GM23338 (cell line): ENCODE data around the gene IKBIP. TPM values are rescaled to one million over a fixed set of nuclear protein-coding genes. Genes with fewer than 3 reads are reported as not detected.

Experiments used
- ATAC-seq: fragments of 200-7000 bp; cut with Tn5 transposase; 3 replicates; pipeline ENCODE4 v1.9.1; 2020
- DNase-seq: peaks from one replicate; pipeline ENCODE4 v3.0.0-alpha.2; 2015; ENCODE audit warnings: low spot score
- H2AFZ ChIP-seq: fragments of 200-600 bp; sonication (generic); 2 replicates; pipeline ENCODE4 v1.8.0; 2016; ENCODE audit warnings: antibody characterized with exemption, mild to moderate bottlenecking, moderate library complexity
- H3F3A ChIP-seq: fragments of 200-600 bp; sonication (generic); replicated peaks from 2 replicates; pipeline ENCODE4 v1.8.0; 2017; ENCODE audit warnings: antibody characterized with exemption, mixed run types, low read depth
- H3K27ac ChIP-seq: fragments of 200-600 bp; sonication (generic); 2 replicates; pipeline ENCODE4 v1.6.1; 2016; ENCODE audit warnings: low read depth
- H3K27me3 ChIP-seq: fragments of 200-600 bp; sonication (generic); 2 replicates; pipeline ENCODE4 v1.8.0; 2016; ENCODE audit warnings: mild to moderate bottlenecking, mixed run types, moderate library complexity; ENCODE audit not compliant: insufficient read depth
- H3K36me3 ChIP-seq: fragments of 200-600 bp; sonication (generic); 2 replicates; pipeline ENCODE4 v1.8.0; 2016; ENCODE audit warnings: mild to moderate bottlenecking; ENCODE audit not compliant: insufficient read depth
- H3K4me1 ChIP-seq: fragments of 200-600 bp; sonication (generic); 2 replicates; pipeline ENCODE4 v1.8.0; 2016; ENCODE audit warnings: mild to moderate bottlenecking, moderate library complexity; ENCODE audit not compliant: insufficient read depth
- H3K4me2 ChIP-seq: fragments of 200-600 bp; sonication (generic); 2 replicates; pipeline ENCODE4 v1.7.1; 2017; ENCODE audit warnings: mixed run types
- H3K4me3 ChIP-seq: fragments of 200-600 bp; sonication (generic); 2 replicates; pipeline ENCODE4 v1.6.1; 2016; ENCODE audit warnings: mixed run types
- H3K79me2 ChIP-seq: fragments of 200-600 bp; sonication (generic); replicated peaks from 2 replicates; pipeline ENCODE4 v1.8.0; 2017; ENCODE audit warnings: mild to moderate bottlenecking; ENCODE audit not compliant: insufficient read depth
- H3K9me2 ChIP-seq: fragments of 200-600 bp; sonication (generic); 2 replicates; pipeline ENCODE4 v1.8.0; 2017; ENCODE audit not compliant: insufficient read depth
- H4K20me1 ChIP-seq: fragments of 200-600 bp; sonication (generic); replicated peaks from 2 replicates; pipeline ENCODE4 v1.8.0; 2017; ENCODE audit warnings: mild to moderate bottlenecking; ENCODE audit not compliant: insufficient read depth
- H3K27ac Mint-ChIP-seq: 2 replicates; pipeline ENCODE4 v1.8.0; 2020; ENCODE audit warnings: inconsistent platforms, mild to moderate bottlenecking, moderate library complexity, mixed read lengths
- H3K27me3 Mint-ChIP-seq: 3 replicates; pipeline ENCODE4 v1.8.0; 2022; ENCODE audit warnings: low read depth, mild to moderate bottlenecking, moderate library complexity, mixed read lengths, inconsistent platforms; ENCODE audit not compliant: insufficient read depth, poor library complexity
- H3K36me3 Mint-ChIP-seq: 3 replicates; pipeline ENCODE4 v1.8.0; 2021; ENCODE audit warnings: low read depth, mild to moderate bottlenecking, inconsistent platforms, moderate library complexity, mixed read lengths
- H3K4me1 Mint-ChIP-seq: 3 replicates; pipeline ENCODE4 v1.8.0; 2020; ENCODE audit warnings: mild to moderate bottlenecking, inconsistent platforms, mixed read lengths
- H3K4me3 Mint-ChIP-seq: 3 replicates; pipeline ENCODE4 v1.8.0; 2021; ENCODE audit warnings: moderate library complexity, mild to moderate bottlenecking, inconsistent platforms, mixed read lengths
- H3K9me3 Mint-ChIP-seq: 3 replicates; pipeline ENCODE4 v1.8.0; 2020; ENCODE audit warnings: moderate library complexity, mild to moderate bottlenecking, inconsistent platforms, mixed read lengths
- CREB1 ChIP-seq: fragments of 250-450 bp; sonication (Bioruptor Pico); IDR thresholded peaks from 2 replicates; pipeline ENCODE4 v1.5.0; 2020; ENCODE audit warnings: low read depth, mild to moderate bottlenecking, moderate library complexity
- EZH2 ChIP-seq: fragments of 200-600 bp; sonication (generic); IDR thresholded peaks from one replicate; pipeline ENCODE4 v1.8.0; 2017; ENCODE audit warnings: antibody characterized with exemption, mild to moderate bottlenecking, low read depth; ENCODE audit not compliant: unreplicated experiment
- STAT1 ChIP-seq: IDR thresholded peaks from one replicate; pipeline ENCODE4 v1.6.1; 2016; ENCODE audit warnings: antibody characterized with exemption; ENCODE audit not compliant: unreplicated experiment
- ZNF331 ChIP-seq: fragments of 250-450 bp; sonication (Bioruptor Pico); IDR thresholded peaks from 2 replicates; pipeline ENCODE4 v1.5.0; 2020; ENCODE audit warnings: low read depth, mild to moderate bottlenecking, moderate library complexity
- polyA plus RNA-seq: library from polyadenylated mRNA; unstranded; fragments of >200 nt; fragmentation: Nextera tagmentation; extraction: Ambion mirVana; gene quantifications from 2 replicates; pipeline ENCODE4 v1.2.1, GENCODE V29; 2016
- total RNA-seq: library from RNA; depleted of rRNA; stranded (reverse); fragments of >200 nt; shearing (Covaris generic); gene quantifications from 2 replicates; pipeline ENCODE4 v1.2.3, GENCODE V29; 2014
- TF ChIP-seq, protein P1 (sequence below): fragments of 250-450 bp; sonication (Bioruptor Pico); IDR thresholded peaks from 2 replicates; pipeline ENCODE4 v1.5.0; 2020; ENCODE audit warnings: mild to moderate bottlenecking, moderate library complexity
- TF ChIP-seq, protein P2 (sequence below), 2 experiments: fragments of 200-600 bp in 1 of 2; sonication (generic) in 1 of 2; conservative IDR thresholded peaks; 2 replicates each; pipeline versions ENCODE4 v1.5.1 to v1.6.1; 2016 to 2017; ENCODE audit warnings: antibody characterized with exemption in 2 of 2, low read depth in 2 of 2, mild to moderate bottlenecking in 2 of 2, moderate library complexity in 1 of 2

Gene IKBIP
- total and polyA plus RNA-seq, 2 experiments from 2014 or later = 17.8 to 22.5 TPM

DNA sequence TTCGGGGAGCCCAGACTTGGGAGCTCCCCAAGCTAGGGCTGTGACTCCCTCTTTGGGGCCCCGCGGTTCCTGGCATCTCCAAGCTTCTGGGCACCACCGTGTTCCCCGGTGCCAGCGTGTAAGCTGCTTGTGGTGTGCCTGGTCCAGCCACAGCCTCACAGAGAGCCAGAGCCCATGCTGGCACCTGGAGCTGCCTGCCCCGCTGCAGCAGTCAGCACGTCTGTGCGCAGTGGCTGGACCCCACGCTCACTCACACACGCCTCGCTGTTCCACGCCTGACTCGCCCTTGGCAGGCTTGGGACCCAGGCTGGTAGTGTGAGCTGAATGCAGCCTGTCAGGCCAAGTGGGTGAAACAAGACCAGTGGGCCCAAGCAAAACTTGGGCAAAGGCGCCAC is 35.0 kb upstream of the IKBIP start (continued):
- TF ChIP-seq, protein P1, sequence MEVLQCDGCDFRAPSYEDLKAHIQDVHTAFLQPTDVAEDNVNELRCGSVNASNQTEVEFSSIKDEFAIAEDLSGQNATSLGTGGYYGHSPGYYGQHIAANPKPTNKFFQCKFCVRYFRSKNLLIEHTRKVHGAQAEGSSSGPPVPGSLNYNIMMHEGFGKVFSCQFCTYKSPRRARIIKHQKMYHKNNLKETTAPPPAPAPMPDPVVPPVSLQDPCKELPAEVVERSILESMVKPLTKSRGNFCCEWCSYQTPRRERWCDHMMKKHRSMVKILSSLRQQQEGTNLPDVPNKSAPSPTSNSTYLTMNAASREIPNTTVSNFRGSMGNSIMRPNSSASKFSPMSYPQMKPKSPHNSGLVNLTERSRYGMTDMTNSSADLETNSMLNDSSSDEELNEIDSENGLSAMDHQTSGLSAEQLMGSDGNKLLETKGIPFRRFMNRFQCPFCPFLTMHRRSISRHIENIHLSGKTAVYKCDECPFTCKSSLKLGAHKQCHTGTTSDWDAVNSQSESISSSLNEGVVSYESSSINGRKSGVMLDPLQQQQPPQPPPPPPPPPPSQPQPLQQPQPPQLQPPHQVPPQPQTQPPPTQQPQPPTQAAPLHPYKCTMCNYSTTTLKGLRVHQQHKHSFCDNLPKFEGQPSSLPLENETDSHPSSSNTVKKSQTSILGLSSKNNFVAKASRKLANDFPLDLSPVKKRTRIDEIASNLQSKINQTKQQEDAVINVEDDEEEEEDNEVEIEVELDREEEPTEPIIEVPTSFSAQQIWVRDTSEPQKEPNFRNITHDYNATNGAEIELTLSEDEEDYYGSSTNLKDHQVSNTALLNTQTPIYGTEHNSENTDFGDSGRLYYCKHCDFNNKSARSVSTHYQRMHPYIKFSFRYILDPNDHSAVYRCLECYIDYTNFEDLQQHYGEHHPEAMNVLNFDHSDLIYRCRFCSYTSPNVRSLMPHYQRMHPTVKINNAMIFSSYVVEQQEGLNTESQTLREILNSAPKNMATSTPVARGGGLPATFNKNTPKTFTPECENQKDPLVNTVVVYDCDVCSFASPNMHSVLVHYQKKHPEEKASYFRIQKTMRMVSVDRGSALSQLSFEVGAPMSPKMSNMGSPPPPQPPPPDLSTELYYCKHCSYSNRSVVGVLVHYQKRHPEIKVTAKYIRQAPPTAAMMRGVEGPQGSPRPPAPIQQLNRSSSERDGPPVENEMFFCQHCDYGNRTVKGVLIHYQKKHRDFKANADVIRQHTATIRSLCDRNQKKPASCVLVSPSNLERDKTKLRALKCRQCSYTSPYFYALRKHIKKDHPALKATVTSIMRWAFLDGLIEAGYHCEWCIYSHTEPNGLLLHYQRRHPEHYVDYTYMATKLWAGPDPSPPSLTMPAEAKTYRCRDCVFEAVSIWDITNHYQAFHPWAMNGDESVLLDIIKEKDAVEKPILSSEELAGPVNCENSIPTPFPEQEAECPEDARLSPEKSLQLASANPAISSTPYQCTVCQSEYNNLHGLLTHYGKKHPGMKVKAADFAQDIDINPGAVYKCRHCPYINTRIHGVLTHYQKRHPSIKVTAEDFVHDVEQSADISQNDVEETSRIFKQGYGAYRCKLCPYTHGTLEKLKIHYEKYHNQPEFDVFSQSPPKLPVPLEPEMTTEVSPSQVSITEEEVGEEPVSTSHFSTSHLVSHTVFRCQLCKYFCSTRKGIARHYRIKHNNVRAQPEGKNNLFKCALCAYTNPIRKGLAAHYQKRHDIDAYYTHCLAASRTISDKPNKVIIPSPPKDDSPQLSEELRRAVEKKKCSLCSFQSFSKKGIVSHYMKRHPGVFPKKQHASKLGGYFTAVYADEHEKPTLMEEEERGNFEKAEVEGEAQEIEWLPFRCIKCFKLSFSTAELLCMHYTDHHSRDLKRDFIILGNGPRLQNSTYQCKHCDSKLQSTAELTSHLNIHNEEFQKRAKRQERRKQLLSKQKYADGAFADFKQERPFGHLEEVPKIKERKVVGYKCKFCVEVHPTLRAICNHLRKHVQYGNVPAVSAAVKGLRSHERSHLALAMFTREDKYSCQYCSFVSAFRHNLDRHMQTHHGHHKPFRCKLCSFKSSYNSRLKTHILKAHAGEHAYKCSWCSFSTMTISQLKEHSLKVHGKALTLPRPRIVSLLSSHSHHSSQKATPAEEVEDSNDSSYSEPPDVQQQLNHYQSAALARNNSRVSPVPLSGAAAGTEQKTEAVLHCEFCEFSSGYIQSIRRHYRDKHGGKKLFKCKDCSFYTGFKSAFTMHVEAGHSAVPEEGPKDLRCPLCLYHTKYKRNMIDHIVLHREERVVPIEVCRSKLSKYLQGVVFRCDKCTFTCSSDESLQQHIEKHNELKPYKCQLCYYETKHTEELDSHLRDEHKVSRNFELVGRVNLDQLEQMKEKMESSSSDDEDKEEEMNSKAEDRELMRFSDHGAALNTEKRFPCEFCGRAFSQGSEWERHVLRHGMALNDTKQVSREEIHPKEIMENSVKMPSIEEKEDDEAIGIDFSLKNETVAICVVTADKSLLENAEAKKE (CRISPR knock-in tag) = no peak
- TF ChIP-seq CREB1 (no peak), ZNF331 (CRISPR knock-in tag) (no peak), EZH2 (no peak)

DNA sequence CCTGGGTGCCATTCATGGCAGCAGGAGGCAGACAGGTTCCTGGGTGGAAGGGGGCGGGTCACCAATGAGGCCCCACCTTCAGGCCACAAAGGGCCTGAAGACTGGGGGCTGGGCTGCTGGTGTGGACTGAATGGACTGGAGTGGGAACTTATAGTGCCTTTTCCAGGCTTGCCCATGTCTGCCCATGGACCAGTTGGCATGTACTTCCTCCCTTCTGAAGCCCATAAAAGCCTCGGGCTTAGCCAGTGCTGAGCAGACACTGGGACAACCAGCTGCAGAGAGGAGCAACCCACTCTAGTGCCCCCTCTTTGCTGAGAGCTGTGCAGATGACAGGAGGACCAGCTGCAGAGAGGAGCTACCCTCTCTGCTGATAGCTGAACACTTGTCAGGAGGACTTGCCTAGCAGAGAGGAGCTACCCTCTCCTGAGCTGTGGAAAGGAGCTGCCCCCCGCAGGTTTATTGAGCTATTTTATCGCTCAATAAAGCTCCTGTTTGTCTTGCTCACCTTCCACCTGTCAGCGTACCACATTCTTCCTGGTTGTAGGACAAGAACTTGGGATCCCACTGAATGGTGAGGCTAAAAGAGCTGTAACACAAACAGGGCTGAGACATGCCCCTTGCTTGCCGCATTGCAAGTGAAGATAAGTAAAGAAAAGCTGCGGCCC is 34.5 kb upstream of the IKBIP start:
- no peaks in the 10 kb centered on the region; the same call in 2 of the 3 replicates for H3K9me3 Mint-ChIP-seq
- Histone ChIP-seq H3K36me3 (no peaks in the 10 kb centered on the region), H3K27ac (no peak overlapping the region), H3K9me2 (no peaks in the 10 kb centered on the region), H3K4me2 (no peak overlapping the region), H4K20me1 (no peaks in the 10 kb centered on the region), H3K27me3 (no peaks in the 10 kb centered on the region), H3K79me2 (no peaks in the 10 kb centered on the region), H2AFZ (no peak overlapping the region), H3K4me1 (no peaks in the 10 kb centered on the region), H3F3A (no peaks in the 10 kb centered on the region), H3K4me3 (no peak overlapping the region)
- H3K4me3 Mint-ChIP-seq = no peak overlapping the region
- ATAC-seq (no peak; the same call in 2 of the 3 replicates), DNase-seq (no peak)
- H3K27ac Mint-ChIP-seq = no peak overlapping the region
- no peaks in the 10 kb centered on the region for H3K27me3 Mint-ChIP-seq
- H3K36me3 Mint-ChIP-seq = peaks cover 18% of the 10 kb centered on the region; the same call in 2 of the 3 replicates
- TF ChIP-seq, protein P1 (CRISPR knock-in tag) = no peak
- TF ChIP-seq STAT1 (no peak), ZNF331 (CRISPR knock-in tag) (no peak), CREB1 (no peak)
- TF ChIP-seq, protein P2, sequence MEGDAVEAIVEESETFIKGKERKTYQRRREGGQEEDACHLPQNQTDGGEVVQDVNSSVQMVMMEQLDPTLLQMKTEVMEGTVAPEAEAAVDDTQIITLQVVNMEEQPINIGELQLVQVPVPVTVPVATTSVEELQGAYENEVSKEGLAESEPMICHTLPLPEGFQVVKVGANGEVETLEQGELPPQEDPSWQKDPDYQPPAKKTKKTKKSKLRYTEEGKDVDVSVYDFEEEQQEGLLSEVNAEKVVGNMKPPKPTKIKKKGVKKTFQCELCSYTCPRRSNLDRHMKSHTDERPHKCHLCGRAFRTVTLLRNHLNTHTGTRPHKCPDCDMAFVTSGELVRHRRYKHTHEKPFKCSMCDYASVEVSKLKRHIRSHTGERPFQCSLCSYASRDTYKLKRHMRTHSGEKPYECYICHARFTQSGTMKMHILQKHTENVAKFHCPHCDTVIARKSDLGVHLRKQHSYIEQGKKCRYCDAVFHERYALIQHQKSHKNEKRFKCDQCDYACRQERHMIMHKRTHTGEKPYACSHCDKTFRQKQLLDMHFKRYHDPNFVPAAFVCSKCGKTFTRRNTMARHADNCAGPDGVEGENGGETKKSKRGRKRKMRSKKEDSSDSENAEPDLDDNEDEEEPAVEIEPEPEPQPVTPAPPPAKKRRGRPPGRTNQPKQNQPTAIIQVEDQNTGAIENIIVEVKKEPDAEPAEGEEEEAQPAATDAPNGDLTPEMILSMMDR (conservative IDR thresholded peaks at IDR 0.05; ENCODE audit: low read depth in 2 of 2) = no peak; a peak in 1 of 4 replicates
- H3K4me1 Mint-ChIP-seq = no peaks in the 10 kb centered on the region
